Keratinocyte (primary cell): ENCODE data around the gene TPSAB1. TPM values are rescaled to one million over a fixed set of nuclear protein-coding genes. Genes with fewer than 3 reads are reported as not detected.
"Not testable (repeated sequence)": the region's sequence is repeated elsewhere in the genome, so short reads cannot be mapped to it uniquely, and the experiment has no call there.

Experiments used
- DNase-seq: peaks from one replicate; pipeline ENCODE4 v3.0.0-alpha.2; 2011; ENCODE audit warnings: low read depth, missing footprints, low spot score
- FAIRE-seq: peaks from 2 replicates; lab custom pipeline; 2011; peaks lifted over from hg19 to GRCh38; lab: Jason Lieb, UNC
- H2AFZ ChIP-seq: 2 replicates; pipeline ENCODE4 v1.6.0; 2012; ENCODE audit warnings: low read length, control low read depth, inconsistent platforms; ENCODE audit not compliant: control insufficient read depth
- H3K27ac ChIP-seq: 2 replicates; pipeline ENCODE4 v1.5.1; 2011; ENCODE audit warnings: low read length; ENCODE audit not compliant: control insufficient read depth, insufficient read depth
- H3K27me3 ChIP-seq: 3 replicates; pipeline ENCODE4 v1.6.0; 2011; ENCODE audit warnings: low read length; ENCODE audit not compliant: control insufficient read depth, insufficient read depth; ENCODE audit errors: extremely low read depth
- H3K36me3 ChIP-seq, 2 experiments: 2 replicates in 1 of 2; 3 replicates in 1 of 2; pipeline ENCODE4 v1.5.1; 2011; ENCODE audit warnings: low read length in 2 of 2, mild to moderate bottlenecking in 1 of 2; ENCODE audit not compliant: control insufficient read depth in 2 of 2, insufficient read depth in 2 of 2; ENCODE audit errors: extremely low read depth in 1 of 2
- H3K4me1 ChIP-seq: 3 replicates; pipeline ENCODE4 v1.5.1; 2011; ENCODE audit warnings: low read length; ENCODE audit not compliant: control insufficient read depth, insufficient read depth; ENCODE audit errors: extremely low read depth
- H3K4me2 ChIP-seq: 3 replicates; pipeline ENCODE4 v1.6.0; 2011; ENCODE audit warnings: low read depth, low read length; ENCODE audit not compliant: control insufficient read depth, insufficient read depth; ENCODE audit errors: extremely low read depth
- H3K4me3 ChIP-seq, 3 experiments: fragments of 200-600 bp in 1 of 3; sonication (generic) in 1 of 3; 2 replicates in 2 of 3; 3 replicates in 1 of 3; pipeline ENCODE4 v1.5.1; 2011 to 2016; ENCODE audit warnings: low read length in 3 of 3, mild to moderate bottlenecking in 3 of 3, control low read depth in 2 of 3, inconsistent platforms in 1 of 3, low read depth in 1 of 3, mixed read lengths in 1 of 3, mixed run types in 1 of 3, moderate library complexity in 1 of 3; ENCODE audit not compliant: control insufficient read depth in 2 of 3, insufficient read depth in 2 of 3; ENCODE audit errors: extremely low read depth in 1 of 3
- H3K79me2 ChIP-seq: 2 replicates; pipeline ENCODE4 v1.6.0; 2012; ENCODE audit warnings: low read length; ENCODE audit not compliant: control insufficient read depth, insufficient read depth
- H3K9ac ChIP-seq: 3 replicates; pipeline ENCODE4 v1.6.0; 2011; ENCODE audit warnings: low read length; ENCODE audit not compliant: control insufficient read depth, insufficient read depth; ENCODE audit errors: extremely low read depth
- H3K9me1 ChIP-seq: 3 replicates; pipeline ENCODE4 v1.6.0; 2011; ENCODE audit warnings: low read length; ENCODE audit not compliant: control insufficient read depth, insufficient read depth; ENCODE audit errors: extremely low read depth
- H3K9me3 ChIP-seq: 2 replicates; pipeline ENCODE4 v1.5.1; 2012; ENCODE audit warnings: low read depth, low read length; ENCODE audit not compliant: control insufficient read depth
- H4K20me1 ChIP-seq: 3 replicates; pipeline ENCODE4 v1.6.0; 2011; ENCODE audit warnings: low read length; ENCODE audit not compliant: control insufficient read depth, insufficient read depth; ENCODE audit errors: extremely low read depth
- EZH2 ChIP-seq: IDR thresholded peaks from one replicate; pipeline ENCODE4 v1.6.1; 2012; ENCODE audit warnings: inconsistent platforms, mild to moderate bottlenecking, low read length, moderate library complexity
- dilution Hi-C: fragments of 300-500 bp; cut with MboI; formaldehyde crosslinking; loops from one replicate; pipeline ENCODE4 v1.7.0; 2020; ENCODE audit warnings: low sequenced_read_pairs; ENCODE audit not compliant: extremely low pct_ligation_motif_present
- polyA plus RNA-seq, 5 experiments: library from polyadenylated mRNA; depleted of rRNA in 3 of 5; stranded (reverse) in 3 of 5; stranded (forward) in 1 of 5; unstranded in 1 of 5; fragments of >200 nt; gene quantifications; 1 replicate in 1 of 5; 2 replicates in 3 of 5; 3 replicates in 1 of 5; pipeline versions ENCODE4 v1.2.1 to v1.2.3, GENCODE V29; 2011 to 2012; ENCODE audit warnings: missing spikeins in 2 of 5, low read depth in 1 of 5, low replicate concordance in 1 of 5
- TF ChIP-seq, protein P1 (sequence below), 3 experiments: IDR thresholded peaks in 1 of 3; conservative IDR thresholded peaks in 1 of 3; optimal IDR thresholded peaks in 1 of 3; 2 replicates in 2 of 3; 3 replicates in 1 of 3; pipeline versions ENCODE3 to v1.5.1; 2011; ENCODE audit warnings: low read length in 3 of 3, mild to moderate bottlenecking in 3 of 3, moderate library complexity in 2 of 3, control low read depth in 1 of 3, inconsistent platforms in 1 of 3; ENCODE audit not compliant: insufficient read depth in 2 of 3; ENCODE audit errors: extremely low read depth in 1 of 3

TPSAB1 gene
- polyA plus RNA-seq, 1 donor (not counting 4 experiments of a cell fraction or from before 2014, with no cell fraction given): not detected

DNA sequence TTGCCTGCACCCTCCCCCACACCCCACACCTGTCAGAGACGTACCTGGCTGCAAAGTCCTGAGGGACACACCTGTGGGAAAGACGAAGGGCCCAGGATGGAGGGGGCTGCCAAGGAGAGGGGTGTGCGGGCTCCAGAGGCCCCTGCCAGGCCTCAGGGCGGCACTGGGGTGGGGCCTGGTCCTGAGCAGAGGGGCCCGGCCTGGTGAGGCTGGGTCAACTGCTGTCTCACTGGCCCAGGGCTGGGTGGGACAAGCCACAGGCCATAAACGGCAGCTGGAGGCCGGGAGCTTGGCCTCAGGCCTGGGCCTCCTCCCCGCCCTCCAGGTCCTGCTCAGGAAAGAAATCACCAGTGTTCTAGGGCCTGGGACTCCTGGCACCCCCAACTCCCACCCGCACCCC, 15.9 kb upstream of the TPSAB1 start:
- Histone ChIP-seq H3K4me2 (no peak overlapping the region), H3K9me1 (no peaks in the 10 kb centered on the region), H2AFZ (no peak overlapping the region), H3K9me3 (no peaks in the 10 kb centered on the region), H3K27me3 (no peaks in the 10 kb centered on the region), H3K4me3 (no peak overlapping the region), H3K27ac (no peak overlapping the region), H3K36me3 (no peaks in the 10 kb centered on the region), H3K79me2 (no peaks in the 10 kb centered on the region), H3K4me1 (no peaks in the 10 kb centered on the region), H3K9ac (no peak overlapping the region), H4K20me1 (no peaks in the 10 kb centered on the region)
- dilution Hi-C loops: no loop called here
- FAIRE-seq: no peak
- TF ChIP-seq, protein P1, sequence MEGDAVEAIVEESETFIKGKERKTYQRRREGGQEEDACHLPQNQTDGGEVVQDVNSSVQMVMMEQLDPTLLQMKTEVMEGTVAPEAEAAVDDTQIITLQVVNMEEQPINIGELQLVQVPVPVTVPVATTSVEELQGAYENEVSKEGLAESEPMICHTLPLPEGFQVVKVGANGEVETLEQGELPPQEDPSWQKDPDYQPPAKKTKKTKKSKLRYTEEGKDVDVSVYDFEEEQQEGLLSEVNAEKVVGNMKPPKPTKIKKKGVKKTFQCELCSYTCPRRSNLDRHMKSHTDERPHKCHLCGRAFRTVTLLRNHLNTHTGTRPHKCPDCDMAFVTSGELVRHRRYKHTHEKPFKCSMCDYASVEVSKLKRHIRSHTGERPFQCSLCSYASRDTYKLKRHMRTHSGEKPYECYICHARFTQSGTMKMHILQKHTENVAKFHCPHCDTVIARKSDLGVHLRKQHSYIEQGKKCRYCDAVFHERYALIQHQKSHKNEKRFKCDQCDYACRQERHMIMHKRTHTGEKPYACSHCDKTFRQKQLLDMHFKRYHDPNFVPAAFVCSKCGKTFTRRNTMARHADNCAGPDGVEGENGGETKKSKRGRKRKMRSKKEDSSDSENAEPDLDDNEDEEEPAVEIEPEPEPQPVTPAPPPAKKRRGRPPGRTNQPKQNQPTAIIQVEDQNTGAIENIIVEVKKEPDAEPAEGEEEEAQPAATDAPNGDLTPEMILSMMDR (optimal IDR thresholded peaks at IDR 0.05 in 1 of 3, IDR thresholded peaks at IDR 0.05 in 1 of 3, conservative IDR thresholded peaks at IDR 0.05 in 1 of 3; ENCODE audit: extremely low read depth in 1 of 3, insufficient read depth in 2 of 3, low read length in 3 of 3): no peak
- TF ChIP-seq EZH2: no peak
- no peak for DNase-seq

DNA sequence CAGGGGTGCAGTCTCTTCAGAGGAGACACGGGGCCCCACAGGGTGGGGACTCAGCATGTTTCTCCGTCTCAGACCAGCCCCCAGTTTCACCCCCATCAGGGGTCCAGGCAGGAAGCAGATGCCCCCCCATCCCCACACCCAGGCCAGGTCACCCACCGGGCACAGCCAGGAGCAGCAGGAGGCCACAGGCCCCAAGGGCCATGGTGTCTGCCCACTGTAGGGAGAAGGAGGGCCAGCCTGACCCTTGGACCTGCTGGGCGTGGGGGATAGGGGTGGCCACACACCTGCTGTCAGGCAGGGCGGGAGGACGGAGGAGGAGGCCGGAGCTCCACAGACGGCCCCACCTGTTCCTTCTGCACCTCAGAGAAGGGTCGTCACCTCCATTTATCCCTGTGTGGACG, 15.5 kb upstream of the TPSAB1 start, which contains the start of gene TPSG1:
TSS of gene TPSG1 (minus strand) at position 218 of the 401 bp plus-strand sequence. CDS start at position 202, 16 bp downstream.
- H3K27me3 ChIP-seq: no peaks in the 10 kb centered on the region
- no peaks in the 10 kb centered on the region for H3K4me1 ChIP-seq
- H3K4me2 ChIP-seq: no peak within 1 kb of the TSS
- dilution Hi-C loops: no loop called here
- H3K9ac ChIP-seq: no peak within 1 kb of the TSS
- H3K9me1 ChIP-seq: no peaks in the 10 kb centered on the region
- DNase-seq (no peak), FAIRE-seq (no peak)
- TF ChIP-seq, protein P1 (optimal IDR thresholded peaks at IDR 0.05 in 1 of 3, IDR thresholded peaks at IDR 0.05 in 1 of 3, conservative IDR thresholded peaks at IDR 0.05 in 1 of 3; ENCODE audit: extremely low read depth in 1 of 3, insufficient read depth in 2 of 3, low read length in 3 of 3): no peak
- no peak for TF ChIP-seq EZH2
- no peaks in the 10 kb centered on the region for H3K36me3 ChIP-seq
- H3K27ac ChIP-seq: no peak within 1 kb of the TSS
- no peaks in the 10 kb centered on the region for H4K20me1 ChIP-seq
- no peaks in the 10 kb centered on the region for H3K9me3 ChIP-seq
- no peak within 1 kb of the TSS for H3K4me3 ChIP-seq
- no peak within 1 kb of the TSS for H2AFZ ChIP-seq
- H3K79me2 ChIP-seq: no peaks in the 10 kb centered on the region

DNA sequence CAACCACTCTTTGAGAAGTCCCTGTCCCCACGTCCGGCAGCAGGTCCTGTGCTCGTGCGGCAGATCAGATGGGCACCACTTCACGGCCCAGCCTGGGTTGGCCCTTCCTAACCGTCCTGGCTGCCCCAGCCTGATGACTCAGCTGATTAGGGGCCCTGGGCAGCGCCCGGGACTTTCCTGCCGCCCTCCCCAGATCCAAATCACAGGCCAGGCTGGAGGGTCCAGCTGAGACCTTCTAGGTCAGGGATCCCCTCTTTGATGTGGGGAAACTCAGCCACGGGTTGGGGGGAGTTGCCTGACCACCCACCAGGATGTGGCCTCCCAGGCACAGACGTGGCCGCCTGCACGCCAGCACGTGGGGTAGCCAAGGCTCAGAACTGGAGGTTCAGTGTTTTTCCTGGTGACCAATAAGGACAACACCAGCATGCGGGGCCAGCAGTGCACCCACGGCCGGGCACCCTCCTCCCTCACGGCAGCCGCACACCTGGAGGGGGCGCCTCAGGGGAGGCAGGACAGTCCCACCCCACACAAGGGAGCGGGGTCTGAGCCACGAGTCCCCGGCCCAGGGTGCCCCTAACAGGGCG, 14.7 kb upstream of the TPSAB1 start:
- H3K9ac ChIP-seq, DNase-seq, H3K36me3 ChIP-seq, H3K79me2 ChIP-seq, H3K4me2 ChIP-seq, H3K9me1 ChIP-seq, H3K4me1 ChIP-seq, H3K27ac ChIP-seq, H3K27me3 ChIP-seq, dilution Hi-C loops, H3K9me3 ChIP-seq, H3K4me3 ChIP-seq, H4K20me1 ChIP-seq, FAIRE-seq, H2AFZ ChIP-seq: not testable (repeated sequence)

DNA sequence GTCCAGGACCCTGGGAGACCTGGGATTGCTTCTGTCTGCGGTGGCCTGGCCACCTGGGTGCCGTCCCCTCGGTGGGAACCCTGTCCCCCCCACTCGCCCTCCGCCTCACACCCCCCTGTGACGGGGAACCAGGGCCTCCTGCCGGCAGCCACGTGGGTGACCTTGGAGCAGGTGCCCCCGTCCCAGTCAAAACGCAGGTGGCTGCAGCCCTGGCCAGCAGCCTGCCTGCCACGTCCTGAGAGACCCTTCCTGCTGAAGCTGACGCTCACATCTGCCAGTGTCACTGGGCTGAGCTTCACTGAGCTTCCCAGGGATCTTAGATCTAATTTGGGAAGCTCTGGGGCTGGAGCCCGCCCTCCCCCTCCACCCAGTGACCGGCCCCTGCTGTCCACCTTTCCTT, 13.8 kb upstream of the TPSAB1 start:
- H2AFZ ChIP-seq, H3K36me3 ChIP-seq, H4K20me1 ChIP-seq, H3K9ac ChIP-seq, H3K4me2 ChIP-seq, H3K9me3 ChIP-seq, H3K27ac ChIP-seq, dilution Hi-C loops, FAIRE-seq, H3K4me1 ChIP-seq, H3K4me3 ChIP-seq, H3K79me2 ChIP-seq, H3K27me3 ChIP-seq, H3K9me1 ChIP-seq, DNase-seq: not testable (repeated sequence)
